ENCODE measurements around the gene RHOV. TPM values are rescaled to one million over a fixed set of nuclear protein-coding genes. Genes with fewer than 3 reads are reported as not detected.

RHOV gene
- total RNA-seq, 1 experiment from 2014 or later, result 1.4 TPM

DNA sequence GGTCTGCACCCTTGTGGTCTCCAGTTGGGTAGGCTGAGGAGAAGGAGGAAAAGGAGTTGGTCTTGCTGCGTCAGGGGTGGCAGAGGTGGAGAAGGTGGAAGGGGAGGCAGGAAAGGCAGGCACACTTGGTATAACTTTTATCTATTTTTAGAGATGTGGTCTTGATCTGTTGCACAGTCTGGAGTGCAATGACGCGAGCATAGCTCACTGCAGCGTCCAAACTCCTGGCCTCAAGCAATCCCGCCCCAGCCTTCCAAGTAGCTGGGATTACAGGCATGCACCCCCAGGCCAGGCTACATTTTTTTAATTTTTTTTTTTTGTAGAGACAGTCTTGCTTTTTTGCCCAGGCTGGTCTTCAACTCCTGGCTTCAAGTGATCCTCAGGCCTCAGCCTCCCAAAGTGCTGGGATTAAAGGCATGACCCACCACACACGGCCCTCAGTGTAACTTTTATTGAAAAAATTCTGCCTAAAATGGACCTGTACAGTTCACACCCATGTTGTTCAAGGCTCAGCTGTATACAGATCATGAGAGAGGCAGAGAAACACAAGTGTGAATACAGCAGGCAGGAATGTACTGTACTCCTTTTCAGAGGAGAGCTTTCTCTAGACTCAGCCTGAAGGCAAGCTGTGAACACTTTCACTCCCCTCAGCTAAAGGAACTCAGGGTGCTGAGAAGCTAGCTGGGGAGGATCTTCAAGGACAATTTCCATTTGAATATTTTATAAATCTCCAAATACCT, 2.1 kb upstream of the RHOV start:
- CTCF ChIA-PET, result interaction anchor here (0.6 to 1.3 kb wide), 5 partner anchors 16 to 175 kb away, joined by 3 to 7 read pairs (median 4); no protein-coding TSS in a partner anchor
- DNase-seq, result peak in 1 of 2 experiments; percentile 34
- Histone ChIP-seq H3K27me3 (ENCODE audit: insufficient read depth, low read depth) (no peaks in the 10 kb centered on the region), H3K79me2 (ENCODE audit: low read depth) (peaks cover 16% of the 10 kb centered on the region), H4K20me1 (ENCODE audit: insufficient read depth) (no peaks in the 10 kb centered on the region), H2AFZ (no peak overlapping the region), H3F3A (ENCODE audit: insufficient read depth, low read depth) (peaks cover 48% of the 10 kb centered on the region), H3K27ac (peak overlapping the region; percentile 34; the same call in 1 of the 2 replicates), H3K4me1 (replicated peaks; ENCODE audit: insufficient read depth) (peaks cover 58% of the 10 kb centered on the region), H3K36me3 (ENCODE audit: low read depth) (peaks cover 3% of the 10 kb centered on the region; the same call in 1 of the 2 replicates), H3K9me3 (ENCODE audit: insufficient read depth, low read depth) (no peaks in the 10 kb centered on the region), H3K4me2 (no peak overlapping the region), H3K4me3 (no peak overlapping the region), H3K9me2 (ENCODE audit: insufficient read depth) (no peaks in the 10 kb centered on the region)
- POLR2A ChIA-PET (ENCODE audit: unreplicated experiment), result interaction anchor here (0.6 to 0.7 kb wide), 2 partner anchors 16 to 18 kb away, joined by 3 to 6 read pairs; no protein-coding TSS in a partner anchor
- intact Hi-C loops (cut with micrococcal nuclease; ENCODE audit: unreplicated experiment), result loop anchor here (10.0 kb wide), 1 partner anchor 771 kb away; the partner anchor contains the start of gene BMF
- TF ChIP-seq EZH2 (IDR thresholded peaks at IDR 0.05; ENCODE audit: low read depth) (no peak), CTCF (conservative IDR thresholded peaks at IDR 0.05) (no peak)
- BruUV-seq (replicated peaks), result no TSS peak

DNA sequence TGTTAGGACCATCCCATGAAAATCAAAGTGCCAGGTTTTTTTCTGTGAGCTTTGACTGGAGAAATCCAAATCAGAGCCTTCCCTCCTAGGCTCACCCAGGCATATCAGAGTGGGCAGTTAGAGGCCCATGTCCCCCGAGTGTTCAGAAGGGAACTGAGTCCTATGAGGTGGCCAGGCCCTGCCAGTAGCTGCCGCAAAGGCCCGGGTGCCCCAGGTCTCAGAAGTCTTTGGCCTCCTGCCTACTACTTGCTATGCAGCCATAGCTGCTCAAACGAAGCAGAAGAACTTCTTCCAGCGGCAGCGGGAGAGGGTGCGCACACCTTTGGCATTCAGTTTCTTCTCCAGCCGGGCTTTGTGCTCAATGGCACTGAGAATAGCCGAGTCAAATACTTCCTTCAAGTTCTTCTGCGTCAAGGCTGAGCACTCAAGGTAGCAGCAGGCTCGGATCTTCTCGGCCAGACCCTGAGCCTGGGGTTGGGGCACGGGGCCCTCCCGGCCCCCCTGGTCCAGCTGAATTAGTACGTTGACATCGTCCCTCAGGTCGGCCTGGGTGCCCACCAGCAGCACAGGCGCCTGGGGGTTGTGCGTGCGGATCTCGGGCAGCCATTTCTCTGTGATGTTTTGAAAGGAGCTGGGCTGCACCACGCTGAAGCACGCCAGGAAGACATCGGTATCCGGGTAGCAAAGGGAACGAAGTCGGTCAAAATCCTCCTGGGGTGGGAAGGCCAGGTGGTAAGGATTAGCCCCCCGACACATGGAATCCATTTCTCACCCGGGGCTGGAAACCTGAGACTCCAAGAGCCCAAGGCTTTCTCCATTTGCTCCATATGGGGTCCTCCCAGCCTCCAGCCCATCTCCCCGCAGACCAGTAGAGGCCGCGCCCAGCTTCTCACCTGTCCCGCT, 992 bp downstream of the RHOV start:
- BruUV-seq (replicated peaks), result TSS peak; percentile 45
- H4K20me1 ChIP-seq (ENCODE audit: insufficient read depth), result no peaks in the 10 kb centered on the region
- intact Hi-C loops (cut with micrococcal nuclease; ENCODE audit: unreplicated experiment), result loop anchor here (1.0 to 10.0 kb wide), 2 partner anchors 16 to 768 kb away; partner anchors contain the start of gene BMF
- H3K27ac ChIP-seq, result peak overlapping the region; percentile 91
- peaks cover 30% of the 10 kb centered on the region for H3F3A ChIP-seq (ENCODE audit: insufficient read depth, low read depth)
- no peak for DNase-seq
- H3K4me2 ChIP-seq, result peak overlapping the region; percentile 92
- no peaks in the 10 kb centered on the region for H3K27me3 ChIP-seq (ENCODE audit: insufficient read depth, low read depth)
- no peaks in the 10 kb centered on the region for H3K9me3 ChIP-seq (ENCODE audit: insufficient read depth, low read depth)
- ChIA-PET POLR2A (ENCODE audit: unreplicated experiment) (interaction anchor here (0.6 to 0.7 kb wide), 3 partner anchors 13 to 57 kb away, joined by 3 to 5 read pairs (median 4); no protein-coding TSS in a partner anchor), CTCF (interaction anchor here (0.5 to 3.8 kb wide), 11 partner anchors 10 to 358 kb away, joined by 3 to 61 read pairs (median 7); partner anchors contain the start of genes CHP1 and VPS18)
- peaks cover 25% of the 10 kb centered on the region for H3K79me2 ChIP-seq (ENCODE audit: low read depth)
- H3K36me3 ChIP-seq (ENCODE audit: low read depth), result peaks cover 3% of the 10 kb centered on the region; the same call in 1 of the 2 replicates
- H2AFZ ChIP-seq, result no peak overlapping the region
- TF ChIP-seq CTCF (conservative IDR thresholded peaks at IDR 0.05), result no peak
- TF ChIP-seq EZH2 (IDR thresholded peaks at IDR 0.05; ENCODE audit: low read depth), result no peak
- H3K4me1 ChIP-seq (replicated peaks; ENCODE audit: insufficient read depth), result peaks cover 44% of the 10 kb centered on the region
- no peaks in the 10 kb centered on the region for H3K9me2 ChIP-seq (ENCODE audit: insufficient read depth)
- peak overlapping the region; percentile 81 for H3K4me3 ChIP-seq

Measured in PC-9 (cell line).